22Rv1 (cell line): Measurements from ENCODE around the gene SLC44A4.
"Not testable (repeated sequence)": the region's sequence is repeated elsewhere in the genome, so short reads cannot be mapped to it uniquely, and the experiment has no call there.

Source experiments
- ZFX ChIP-seq: fragments of 450-650 bp; IDR thresholded peaks from 2 replicates; pipeline ENCODE4 v1.6.1; 2017; ENCODE audit warnings: antibody characterized with exemption, borderline replicate concordance
- TF ChIP-seq, protein P1 (sequence below): fragments of 450-650 bp; IDR thresholded peaks from 2 replicates; pipeline ENCODE4 v1.5.1; 2017; ENCODE audit warnings: mild to moderate bottlenecking

- TF ChIP-seq, protein P1, sequence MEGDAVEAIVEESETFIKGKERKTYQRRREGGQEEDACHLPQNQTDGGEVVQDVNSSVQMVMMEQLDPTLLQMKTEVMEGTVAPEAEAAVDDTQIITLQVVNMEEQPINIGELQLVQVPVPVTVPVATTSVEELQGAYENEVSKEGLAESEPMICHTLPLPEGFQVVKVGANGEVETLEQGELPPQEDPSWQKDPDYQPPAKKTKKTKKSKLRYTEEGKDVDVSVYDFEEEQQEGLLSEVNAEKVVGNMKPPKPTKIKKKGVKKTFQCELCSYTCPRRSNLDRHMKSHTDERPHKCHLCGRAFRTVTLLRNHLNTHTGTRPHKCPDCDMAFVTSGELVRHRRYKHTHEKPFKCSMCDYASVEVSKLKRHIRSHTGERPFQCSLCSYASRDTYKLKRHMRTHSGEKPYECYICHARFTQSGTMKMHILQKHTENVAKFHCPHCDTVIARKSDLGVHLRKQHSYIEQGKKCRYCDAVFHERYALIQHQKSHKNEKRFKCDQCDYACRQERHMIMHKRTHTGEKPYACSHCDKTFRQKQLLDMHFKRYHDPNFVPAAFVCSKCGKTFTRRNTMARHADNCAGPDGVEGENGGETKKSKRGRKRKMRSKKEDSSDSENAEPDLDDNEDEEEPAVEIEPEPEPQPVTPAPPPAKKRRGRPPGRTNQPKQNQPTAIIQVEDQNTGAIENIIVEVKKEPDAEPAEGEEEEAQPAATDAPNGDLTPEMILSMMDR, result not testable (repeated sequence)
- not testable (repeated sequence) for TF ChIP-seq ZFX
These were observed 29.5 kb upstream of the SLC44A4 start for GRCh38 chr6:31908255-31908654.
